T-helper 1 cell (primary cell): ENCODE measurements around the gene ABHD15.

ENCODE experiments used
- DNase-seq, 5 donors: peaks; one replicate each; pipeline ENCODE4 v3.0.0-alpha.2; 2012 to 2020

The ABHD15 gene

GRCh38 chr17:29594519-29595090, 27.8 kb upstream of the ABHD15 start:
- no peak for DNase-seq

DNA sequence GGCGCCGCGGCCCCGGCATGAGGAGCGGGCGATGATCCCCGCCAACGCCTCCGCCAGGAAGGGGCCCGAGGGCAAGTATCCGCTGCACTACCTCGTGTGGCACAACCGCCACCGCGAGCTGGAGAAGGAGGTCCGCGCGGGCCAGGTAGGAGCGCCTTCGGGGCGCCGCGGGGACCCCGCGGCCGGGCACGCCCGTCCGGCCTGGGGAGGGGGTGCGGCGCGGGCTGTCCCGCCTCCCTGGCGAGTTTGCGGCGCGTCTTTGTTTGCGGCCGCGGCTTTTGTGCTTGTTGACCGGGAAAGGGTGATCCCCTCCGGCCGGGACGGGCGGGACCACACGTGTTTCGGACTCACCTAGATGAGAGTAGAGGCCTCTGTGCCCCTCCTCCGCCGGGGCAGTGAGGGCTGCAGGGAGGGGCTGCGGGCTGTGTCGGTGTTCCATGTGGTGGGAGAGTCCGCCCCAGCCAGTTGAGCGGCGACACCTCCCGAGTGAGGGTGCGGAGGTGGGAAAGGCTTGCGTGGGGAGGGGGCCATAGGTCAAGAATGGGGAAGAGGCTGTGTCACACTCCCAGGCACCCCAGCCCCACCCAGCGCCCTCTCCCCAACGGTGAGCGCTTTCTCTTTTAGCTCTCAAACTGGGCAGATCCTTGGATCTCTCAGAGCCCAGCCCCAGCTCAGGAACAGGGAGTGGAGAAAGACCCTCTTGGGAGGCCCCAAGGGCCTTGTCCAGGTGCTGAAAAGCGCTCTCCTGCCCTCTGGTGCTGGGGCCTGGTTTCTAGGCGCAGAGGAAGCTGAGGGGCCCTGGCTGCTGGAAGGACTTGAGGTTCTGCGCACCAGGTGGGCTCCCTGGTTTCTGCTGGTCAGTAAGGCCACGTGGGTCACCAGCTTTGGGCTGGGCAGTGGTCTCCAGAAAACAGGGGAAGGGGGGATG, 27.0 kb upstream of the ABHD15 start:
- DNase-seq: no peak

GRCh38 chr17:29592850-29593551, 26.2 kb upstream of the ABHD15 start, which contains the start of gene ANKRD13B:
Gene ANKRD13B (plus strand): TSS chr17:29593132. CDS start chr17:29593622, 490 bp downstream.
- DNase-seq: peak in 2 of 5 donors; percentile 34 to 35

DNA sequence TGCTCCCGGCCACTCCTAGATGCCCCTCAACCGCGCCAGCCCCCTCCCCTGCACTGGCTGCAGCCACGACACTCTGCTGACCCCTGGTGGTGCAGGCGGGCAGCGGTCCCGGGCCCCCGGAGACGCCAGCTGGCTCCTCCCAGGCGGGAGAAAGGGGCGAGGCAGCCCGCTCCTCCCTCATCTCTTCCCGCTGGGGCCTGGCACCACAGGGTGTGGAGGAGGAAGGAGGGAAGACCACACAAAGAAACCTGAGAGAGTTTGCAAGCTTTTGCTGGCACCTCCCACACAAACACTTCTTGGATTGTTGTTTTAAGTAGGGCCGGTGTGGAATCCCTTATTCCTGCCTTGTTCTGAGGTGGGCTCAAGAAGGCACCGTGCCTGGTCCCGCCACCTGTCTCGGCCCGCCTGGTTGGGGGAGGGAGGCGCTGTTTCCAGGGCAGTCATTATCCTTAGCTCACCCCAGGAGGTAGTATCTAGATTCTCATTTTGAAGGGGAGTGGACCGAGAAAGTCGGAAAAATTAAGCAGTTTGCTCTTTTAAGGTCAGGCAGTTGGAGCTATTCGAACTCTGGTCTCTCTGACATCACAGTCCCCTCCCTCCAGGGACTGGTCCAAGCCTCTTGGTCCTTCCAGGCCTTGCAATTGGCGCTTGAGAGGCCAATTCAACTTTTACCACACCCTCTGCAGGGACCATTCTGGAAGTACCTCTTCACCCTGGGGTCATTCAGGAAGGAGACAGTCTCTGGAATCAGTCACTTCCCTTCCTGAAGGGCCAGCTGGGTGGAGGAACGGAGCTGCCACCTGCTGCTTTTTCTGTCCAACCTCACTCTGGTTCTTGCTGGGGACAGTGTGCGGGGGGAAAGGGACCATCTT, 25.1 kb upstream of the ABHD15 start:
- peak; percentile 57 to 75 (median 68) for DNase-seq

GRCh38 chr17:29591146-29591736, 24.4 kb upstream of the ABHD15 start:
- peak in 1 of 5 donors; percentile 46 for DNase-seq

- DNase-seq: no peak
Measured at GRCh38 chr17:29590411-29591145, 23.7 kb upstream of the ABHD15 start.

- peak; percentile 72 to 89 (median 77) for DNase-seq
Measured at GRCh38 chr17:29589524-29590410, 22.9 kb upstream of the ABHD15 start, which contains the start of gene GIT1. Gene GIT1 (minus strand): TSS chr17:29589648. CDS start chr17:29589378, 270 bp downstream.

DNA sequence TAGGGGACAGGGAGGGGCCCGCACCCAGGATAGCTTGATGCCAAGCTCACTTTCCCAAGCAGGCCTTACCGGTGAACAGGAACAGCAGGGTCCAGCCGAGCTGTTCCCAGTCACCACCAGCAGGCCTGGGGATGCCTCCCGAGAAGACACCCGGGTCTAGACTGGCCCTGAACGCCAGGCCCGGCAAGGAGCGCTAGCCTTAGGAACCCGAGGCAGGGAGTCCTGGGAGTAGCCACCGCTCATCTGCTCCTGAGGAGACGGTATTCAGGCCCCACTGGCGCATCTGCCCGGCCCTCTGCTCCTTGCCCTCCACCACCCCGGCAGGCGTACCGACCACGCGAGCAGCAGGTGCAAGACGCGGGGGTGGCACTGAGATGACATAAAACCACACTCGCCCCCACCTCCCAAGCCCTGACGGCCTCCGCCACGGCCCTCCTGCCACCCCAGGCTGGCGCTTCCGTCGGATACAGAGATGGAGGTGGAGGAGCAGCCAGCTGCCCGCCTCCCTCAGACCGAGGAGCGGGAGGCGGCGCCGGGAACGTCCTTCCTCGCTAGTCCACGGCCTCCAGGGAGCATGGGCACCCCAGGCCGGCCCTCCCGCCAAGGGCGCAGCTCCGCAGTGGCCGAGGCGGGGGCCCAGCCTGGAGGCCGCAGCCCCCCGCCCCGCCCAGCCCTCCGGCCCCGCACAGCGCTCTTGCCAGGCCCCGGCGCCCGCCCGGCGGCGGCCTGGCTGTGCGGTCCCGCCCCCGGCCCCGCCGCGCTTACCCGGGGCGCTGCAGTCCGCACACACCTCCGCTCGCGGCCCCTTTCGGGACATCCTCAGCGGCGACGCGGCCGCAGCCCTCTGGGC, 21.9 kb upstream of the ABHD15 start:
- peak in 3 of 5 donors; percentile 36 to 49 (median 37) for DNase-seq

- peak in 1 of 5 donors; percentile 6 for DNase-seq
Measured at GRCh38 chr17:29588017-29588561, 21.3 kb upstream of the ABHD15 start.

- DNase-seq: no peak
Measured at GRCh38 chr17:29587591-29587990, 20.8 kb upstream of the ABHD15 start.

GRCh38 chr17:29586676-29587469, 20.0 kb upstream of the ABHD15 start:
- no peak for DNase-seq

GRCh38 chr17:29585080-29585751, 18.4 kb upstream of the ABHD15 start:
- peak in 2 of 5 donors; percentile 14 to 36 for DNase-seq

DNA sequence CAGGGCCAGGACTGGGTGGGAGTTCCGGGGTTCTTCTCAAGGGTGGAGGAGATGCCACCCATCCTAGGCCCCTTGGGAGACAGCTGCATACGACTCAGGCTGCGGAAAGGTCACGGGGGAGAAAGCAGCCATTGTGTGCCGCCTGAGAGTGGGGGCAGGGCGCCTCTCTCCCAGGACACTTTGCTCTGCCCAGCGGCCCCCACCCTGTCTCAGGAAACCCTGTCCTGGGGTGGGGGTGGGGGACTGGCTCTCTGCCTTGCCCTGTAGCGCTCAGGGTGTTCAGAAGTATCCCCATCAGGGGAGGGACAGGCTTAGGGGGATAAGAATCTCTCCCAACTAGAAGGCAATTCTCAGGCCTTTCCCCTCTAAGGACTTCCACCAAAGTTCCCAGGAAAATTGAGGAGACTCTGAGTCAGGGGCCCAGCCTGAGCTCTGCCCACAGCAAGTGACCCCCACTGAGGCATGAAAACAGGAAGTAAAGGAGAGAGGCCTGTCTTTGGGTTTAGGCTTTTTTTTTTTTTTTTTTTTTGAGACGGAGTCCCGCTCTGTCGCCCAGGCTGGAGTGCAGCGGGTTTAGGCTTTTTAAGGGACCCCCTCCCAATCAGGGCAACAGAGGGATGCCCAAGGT, 17.7 kb upstream of the ABHD15 start:
- DNase-seq: no peak

GRCh38 chr17:29583324-29584248, 16.7 kb upstream of the ABHD15 start:
- DNase-seq: peak in 1 of 5 donors; percentile 5

DNA sequence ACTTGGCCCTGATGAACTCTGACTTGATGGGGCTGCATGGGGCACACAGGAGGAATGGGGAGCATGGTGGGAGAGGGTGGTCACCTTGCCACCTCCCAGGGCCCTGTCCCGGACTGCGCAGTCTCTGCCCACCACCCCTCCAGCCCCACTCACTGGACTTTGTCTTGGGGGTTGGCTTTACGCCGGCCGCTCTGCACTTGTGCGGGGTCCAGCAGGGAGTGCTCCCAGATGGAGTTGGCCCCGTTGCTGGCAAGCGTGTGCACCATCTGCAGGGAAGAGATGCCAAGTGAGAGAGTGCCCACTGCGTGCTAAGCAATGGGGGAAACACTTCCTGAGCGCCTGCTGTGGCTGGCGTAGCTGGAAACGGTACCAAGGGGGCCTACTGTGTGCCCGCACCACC, 15.9 kb upstream of the ABHD15 start:
- DNase-seq: no peak
